RWPE1 (cell line): ENCODE results near the gene MYOT.

Experiments used
- CTCF ChIA-PET: fragments of 350-600 bp; sonication (Branson Sonifier 250); formaldehyde crosslinking; extraction: SDS; loops from one replicate; lab custom pipeline; 2021; lab: Yijun Ruan, JAX
- POLR2A ChIA-PET: fragments of 400-600 bp; formaldehyde crosslinking; extraction: SDS; loops from one replicate; lab custom pipeline; 2020; ENCODE audit warnings: antibody characterized with exemption; ENCODE audit not compliant: low non-redundant PET; lab: Yijun Ruan, JAX
- DNase-seq: peaks from one replicate; pipeline ENCODE4 v3.0.0; 2012; ENCODE audit warnings: low spot score
- H3K27ac ChIP-seq: fragments of 450-650 bp; 2 replicates; pipeline ENCODE4 v1.5.1; 2017
- TF ChIP-seq, protein P1 (sequence below): fragments of 450-650 bp; conservative IDR thresholded peaks from 2 replicates; pipeline ENCODE4 v1.5.1; 2017; ENCODE audit warnings: low read depth, mild to moderate bottlenecking

MYOT gene

GRCh38 chr5:137932800-137933199 lies 65.1 kb downstream of the MYOT start:
- DNase-seq: no peak
- ChIA-PET POLR2A (no interaction called here), CTCF (interaction anchor here (0.6 to 1.1 kb wide), 3 partner anchors 8 to 845 kb away, joined by 3 read pairs; no protein-coding TSS in a partner anchor)
- H3K27ac ChIP-seq: no peak overlapping the region
- TF ChIP-seq, protein P1, sequence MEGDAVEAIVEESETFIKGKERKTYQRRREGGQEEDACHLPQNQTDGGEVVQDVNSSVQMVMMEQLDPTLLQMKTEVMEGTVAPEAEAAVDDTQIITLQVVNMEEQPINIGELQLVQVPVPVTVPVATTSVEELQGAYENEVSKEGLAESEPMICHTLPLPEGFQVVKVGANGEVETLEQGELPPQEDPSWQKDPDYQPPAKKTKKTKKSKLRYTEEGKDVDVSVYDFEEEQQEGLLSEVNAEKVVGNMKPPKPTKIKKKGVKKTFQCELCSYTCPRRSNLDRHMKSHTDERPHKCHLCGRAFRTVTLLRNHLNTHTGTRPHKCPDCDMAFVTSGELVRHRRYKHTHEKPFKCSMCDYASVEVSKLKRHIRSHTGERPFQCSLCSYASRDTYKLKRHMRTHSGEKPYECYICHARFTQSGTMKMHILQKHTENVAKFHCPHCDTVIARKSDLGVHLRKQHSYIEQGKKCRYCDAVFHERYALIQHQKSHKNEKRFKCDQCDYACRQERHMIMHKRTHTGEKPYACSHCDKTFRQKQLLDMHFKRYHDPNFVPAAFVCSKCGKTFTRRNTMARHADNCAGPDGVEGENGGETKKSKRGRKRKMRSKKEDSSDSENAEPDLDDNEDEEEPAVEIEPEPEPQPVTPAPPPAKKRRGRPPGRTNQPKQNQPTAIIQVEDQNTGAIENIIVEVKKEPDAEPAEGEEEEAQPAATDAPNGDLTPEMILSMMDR: no peak

DNA sequence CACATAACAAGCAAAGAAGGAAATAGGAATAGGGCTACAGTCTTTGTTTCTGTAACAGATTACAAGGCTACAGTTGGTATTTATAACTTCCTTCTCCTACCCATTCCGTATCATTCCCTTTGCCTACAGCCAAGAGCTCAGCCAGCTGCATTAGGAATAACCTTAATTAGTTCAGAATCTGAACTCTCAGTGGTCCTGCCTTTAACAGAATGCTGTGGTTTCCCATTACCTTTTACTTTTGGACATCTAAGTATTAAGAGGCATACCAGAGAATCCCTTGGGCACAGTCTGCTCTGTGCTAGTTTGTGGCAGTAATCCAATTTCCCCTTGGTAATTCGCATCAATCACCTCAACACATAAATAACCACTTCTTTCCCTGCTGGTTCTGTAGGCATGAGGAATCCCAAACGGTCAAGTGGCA lies 65.8 kb downstream of the MYOT start:
- POLR2A ChIA-PET: no interaction called here
- no peak for DNase-seq
- TF ChIP-seq, protein P1: no peak
- H3K27ac ChIP-seq: no peak overlapping the region
- CTCF ChIA-PET: interaction anchor here (1.1 kb wide), 1 partner anchor 9 kb away, joined by 3 read pairs; no protein-coding TSS in a partner anchor

DNA sequence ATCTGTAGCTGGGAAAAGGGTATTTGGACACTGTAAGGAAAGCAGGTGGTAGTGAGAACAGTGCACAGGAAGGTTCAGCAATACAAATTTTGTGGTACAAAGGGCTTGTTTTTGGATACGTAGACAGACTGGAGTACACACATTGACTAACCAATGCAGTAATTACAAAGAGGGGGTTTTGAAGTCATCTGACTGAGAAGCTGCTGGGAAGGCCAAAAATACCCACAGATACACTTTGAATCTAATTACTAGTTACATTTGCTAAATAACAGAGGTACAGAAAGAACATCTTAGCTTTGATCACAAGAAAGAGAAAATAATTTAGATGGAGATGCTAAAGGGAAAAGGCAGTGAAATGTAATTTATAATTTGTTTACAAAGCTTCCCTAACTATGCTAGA lies 67.5 kb downstream of the MYOT start:
- DNase-seq: no peak
- POLR2A ChIA-PET: no interaction called here
- CTCF ChIA-PET: interaction anchor here (0.6 to 0.8 kb wide), 3 partner anchors 19 to 142 kb away, joined by 3 to 4 read pairs (median 3); no protein-coding TSS in a partner anchor
- no peak overlapping the region for H3K27ac ChIP-seq
- TF ChIP-seq, protein P1: no peak

DNA sequence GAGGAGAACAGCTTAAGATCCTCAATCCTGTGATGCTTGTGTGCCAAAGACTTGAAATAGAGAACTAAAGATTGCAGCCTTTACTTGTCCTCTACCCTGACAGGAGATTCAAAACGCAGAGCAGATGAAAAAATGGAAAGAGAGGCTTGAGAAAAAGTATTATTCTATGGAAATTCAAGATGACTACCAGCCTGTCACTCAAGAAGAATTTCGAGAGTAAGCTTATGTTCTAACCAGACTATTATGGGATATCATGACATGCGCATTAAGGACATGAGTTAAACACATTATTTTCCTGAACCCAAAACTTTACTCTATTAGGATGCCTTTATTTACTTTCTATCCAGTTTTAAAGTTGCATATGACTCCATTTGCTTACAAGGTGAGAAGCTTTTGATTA lies 68.0 kb downstream of the MYOT start:
- no peak overlapping the region for H3K27ac ChIP-seq
- TF ChIP-seq, protein P1: no peak
- DNase-seq: no peak
- ChIA-PET POLR2A (no interaction called here), CTCF (interaction anchor here (0.6 to 0.8 kb wide), 4 partner anchors 14 to 141 kb away, joined by 3 to 4 read pairs (median 3); no protein-coding TSS in a partner anchor)
